ACC112 (cell line): ENCODE measurements around the gene BTBD1.
"Not testable (repeated sequence)": the region's sequence is repeated elsewhere in the genome, so short reads cannot be mapped to it uniquely, and the experiment has no call there.

ENCODE experiments used
- H2AFZ ChIP-seq: fragments of 200-600 bp; sonication (generic); one replicate; pipeline ENCODE4 v1.6.0; 2017; ENCODE audit warnings: antibody characterized with exemption, low read length; ENCODE audit not compliant: unreplicated experiment
- H3K27ac ChIP-seq: fragments of 200-600 bp; sonication (generic); 2 replicates; pipeline ENCODE4 v1.5.1; 2014; ENCODE audit warnings: low read depth, mild to moderate bottlenecking, antibody characterized with exemption, low read length, moderate library complexity
- H3K27me3 ChIP-seq: fragments of 200-600 bp; sonication (generic); 2 replicates; pipeline ENCODE4 v1.6.1; 2014; ENCODE audit warnings: mild to moderate bottlenecking, antibody characterized with exemption, low read length, moderate library complexity, mixed read lengths; ENCODE audit not compliant: insufficient read depth
- H3K36me3 ChIP-seq: fragments of 200-600 bp; sonication (generic); 2 replicates; pipeline ENCODE4 v1.6.1; 2016; ENCODE audit warnings: mild to moderate bottlenecking, antibody characterized with exemption, low read length, moderate library complexity, mixed read lengths; ENCODE audit not compliant: insufficient read depth
- H3K4me1 ChIP-seq: fragments of 200-600 bp; sonication (generic); one replicate; pipeline ENCODE4 v1.6.1; 2016; ENCODE audit warnings: low read length, mixed read lengths; ENCODE audit not compliant: insufficient read depth, unreplicated experiment, control insufficient read depth
- H3K4me3 ChIP-seq: fragments of 200-600 bp; sonication (generic); 2 replicates; pipeline ENCODE4 v1.5.1; 2014; ENCODE audit warnings: mild to moderate bottlenecking, low read depth, low read length
- H3K79me2 ChIP-seq: fragments of 200-600 bp; sonication (generic); one replicate; pipeline ENCODE4 v1.6.0; 2016; ENCODE audit warnings: low read length; ENCODE audit not compliant: control insufficient read depth, unreplicated experiment, insufficient read depth

The BTBD1 gene

DNA sequence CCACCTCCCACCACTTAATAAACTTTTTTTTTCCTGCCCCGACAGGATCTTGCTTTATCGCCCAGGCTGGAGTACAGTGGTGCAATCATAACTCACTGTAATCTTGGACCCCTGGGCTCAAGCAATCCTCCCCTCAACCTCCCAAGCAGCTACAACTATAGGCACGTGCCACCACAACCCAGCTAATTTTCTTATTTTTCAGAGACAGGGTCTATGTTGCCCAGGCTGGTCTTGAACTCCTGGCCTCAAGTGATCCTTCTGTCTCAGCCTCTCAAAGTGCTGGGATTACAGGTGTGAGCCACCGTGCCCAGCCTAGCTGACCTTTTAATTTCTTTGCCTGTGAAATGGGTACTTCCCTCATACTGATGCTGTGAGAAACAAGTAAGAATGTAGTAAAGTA is 51.7 kb downstream of the BTBD1 start:
- Histone ChIP-seq H3K4me1 (peaks cover 16% of the 10 kb centered on the region), H3K79me2 (peaks cover 9% of the 10 kb centered on the region), H3K36me3 (peaks cover 15% of the 10 kb centered on the region), H3K4me3 (no peak overlapping the region), H3K27ac (no peak overlapping the region), H3K27me3 (no peaks in the 10 kb centered on the region), H2AFZ (no peak overlapping the region)

DNA sequence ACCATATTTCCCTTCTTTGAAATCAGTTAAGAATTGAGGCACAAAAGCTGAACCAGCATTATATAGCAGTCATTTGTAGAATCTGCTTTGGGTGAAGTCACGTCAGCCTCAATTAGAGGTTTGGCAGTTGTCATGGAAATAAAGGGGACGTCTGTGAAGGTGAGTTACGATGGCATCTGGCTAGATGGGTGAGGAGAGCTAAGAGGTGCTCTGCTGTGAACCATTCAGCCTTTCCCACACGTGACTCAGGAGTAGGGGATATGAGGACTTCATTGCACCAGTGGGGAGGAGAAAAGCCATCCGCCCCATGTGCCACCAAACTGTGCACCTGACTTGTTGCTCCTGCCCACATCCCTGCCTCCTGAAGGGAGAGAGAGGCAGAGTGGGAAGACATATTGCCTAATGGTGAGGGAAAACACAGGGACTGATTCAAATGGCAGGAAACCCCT is 52.8 kb downstream of the BTBD1 start:
- no peak overlapping the region for H3K4me3 ChIP-seq

DNA sequence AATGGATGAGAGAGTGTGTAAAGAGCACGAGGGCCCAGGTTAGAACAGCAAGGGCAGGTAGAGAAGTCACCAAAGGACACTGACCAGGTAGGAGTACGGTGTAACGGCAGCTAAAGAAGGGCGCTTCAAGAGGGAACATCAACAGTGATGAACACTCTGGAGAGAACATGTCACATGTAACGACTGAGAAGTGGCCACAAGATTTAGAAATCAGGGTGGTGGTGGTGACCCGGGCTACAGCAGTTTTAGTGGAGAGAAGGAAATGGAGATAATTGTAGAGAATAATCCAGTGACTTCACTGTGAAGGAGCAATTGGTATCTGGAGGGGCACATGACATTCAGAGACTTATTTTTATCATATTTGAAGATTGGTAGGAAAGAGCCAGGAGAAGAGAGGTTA is 54.4 kb downstream of the BTBD1 start:
- Histone ChIP-seq H3K4me3 (peak overlapping the region; percentile 84), H3K4me1 (peaks cover 25% of the 10 kb centered on the region), H3K27ac (no peak overlapping the region), H3K27me3 (no peaks in the 10 kb centered on the region), H3K36me3 (peaks cover 18% of the 10 kb centered on the region), H3K79me2 (peaks cover 21% of the 10 kb centered on the region), H2AFZ (no peak overlapping the region)

More for the DNA sequence above, 52.8 kb downstream of the BTBD1 start:
- H3K4me1 ChIP-seq: peaks cover 25% of the 10 kb centered on the region
- no peak overlapping the region for H3K27ac ChIP-seq
- H3K36me3 ChIP-seq: peaks cover 17% of the 10 kb centered on the region
- H3K27me3 ChIP-seq: no peaks in the 10 kb centered on the region
- H3K79me2 ChIP-seq: peaks cover 21% of the 10 kb centered on the region
- no peak overlapping the region for H2AFZ ChIP-seq

DNA sequence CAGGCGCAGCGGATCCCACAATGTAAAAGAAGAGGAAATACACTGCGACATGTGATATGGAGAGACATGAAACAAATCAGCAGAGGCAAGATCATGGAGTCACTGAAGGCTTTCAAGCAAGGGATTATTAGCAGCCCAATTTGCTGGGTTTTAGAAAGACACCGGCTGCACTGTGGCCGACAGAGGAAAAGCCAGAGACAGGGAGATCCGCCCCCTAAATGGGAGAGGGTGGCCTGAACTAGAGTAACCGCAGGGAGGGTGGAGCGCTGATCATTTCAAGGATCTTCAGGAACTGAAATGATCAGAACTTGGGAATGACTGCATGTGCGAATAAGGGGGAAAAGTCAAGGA is 55.0 kb downstream of the BTBD1 start:
- H3K27me3 ChIP-seq: no peaks in the 10 kb centered on the region
- peaks cover 17% of the 10 kb centered on the region for H3K36me3 ChIP-seq
- peak overlapping the region; percentile 17; the same call in 1 of the 2 replicates for H3K27ac ChIP-seq
- peak overlapping the region; percentile 84 for H3K4me3 ChIP-seq
- H3K79me2 ChIP-seq: peaks cover 21% of the 10 kb centered on the region
- peaks cover 22% of the 10 kb centered on the region for H3K4me1 ChIP-seq
- H2AFZ ChIP-seq: peak overlapping the region; percentile 85

DNA sequence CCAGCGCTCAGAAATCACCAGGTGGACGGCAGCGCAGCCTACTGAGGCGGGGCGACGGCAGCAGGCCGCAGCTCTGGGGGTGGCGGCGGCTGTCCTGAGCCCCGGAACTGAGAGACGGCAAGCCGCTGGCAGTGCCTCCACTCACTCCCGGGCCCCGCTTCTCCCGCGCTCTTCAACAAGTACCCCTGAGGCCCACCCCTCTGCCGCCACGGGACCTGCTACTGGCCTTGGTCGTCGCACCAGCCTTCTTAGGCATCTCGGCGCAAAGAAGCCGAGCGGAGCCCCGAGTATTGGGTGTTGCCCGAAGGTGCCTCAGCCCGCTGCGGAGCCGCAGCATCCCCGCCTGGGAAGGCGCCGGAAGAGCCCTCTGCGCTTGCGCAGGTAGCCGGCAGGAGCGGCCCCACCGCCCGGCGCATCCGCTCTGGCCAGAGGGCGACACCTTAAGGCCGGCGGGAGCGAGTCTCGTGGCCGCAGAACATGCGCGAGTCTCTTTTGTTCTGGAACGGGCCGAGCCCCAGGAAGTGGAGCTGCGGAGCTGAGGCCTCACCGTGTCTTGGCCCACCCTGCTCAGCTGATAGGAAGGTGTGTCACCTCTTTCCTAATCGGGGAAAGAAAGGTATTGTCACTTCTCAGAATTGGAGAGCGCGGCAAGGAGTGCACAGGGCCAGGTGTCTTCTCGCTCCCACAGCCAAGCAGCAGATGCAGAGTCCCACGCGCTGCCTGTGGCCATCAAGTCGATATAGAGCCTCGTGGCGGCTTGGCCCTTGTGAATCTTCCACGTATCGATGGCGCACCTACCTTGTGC is 55.6 kb downstream of the BTBD1 start, which contains the start of gene C15orf40:
Gene C15orf40, minus strand, starts transcription at position 369 of the 805 bp plus-strand sequence. Its CDS starts 32 bp downstream, at position 337.
- peak within 1 kb of the TSS; percentile 84 for H3K4me3 ChIP-seq
- peaks cover 21% of the 10 kb centered on the region for H3K79me2 ChIP-seq
- H3K27ac ChIP-seq: peak within 1 kb of the TSS; percentile 48
- peak within 1 kb of the TSS; percentile 85 for H2AFZ ChIP-seq
- H3K36me3 ChIP-seq: peaks cover 19% of the 10 kb centered on the region
- H3K4me1 ChIP-seq: peaks cover 21% of the 10 kb centered on the region
- H3K27me3 ChIP-seq: no peaks in the 10 kb centered on the region

DNA sequence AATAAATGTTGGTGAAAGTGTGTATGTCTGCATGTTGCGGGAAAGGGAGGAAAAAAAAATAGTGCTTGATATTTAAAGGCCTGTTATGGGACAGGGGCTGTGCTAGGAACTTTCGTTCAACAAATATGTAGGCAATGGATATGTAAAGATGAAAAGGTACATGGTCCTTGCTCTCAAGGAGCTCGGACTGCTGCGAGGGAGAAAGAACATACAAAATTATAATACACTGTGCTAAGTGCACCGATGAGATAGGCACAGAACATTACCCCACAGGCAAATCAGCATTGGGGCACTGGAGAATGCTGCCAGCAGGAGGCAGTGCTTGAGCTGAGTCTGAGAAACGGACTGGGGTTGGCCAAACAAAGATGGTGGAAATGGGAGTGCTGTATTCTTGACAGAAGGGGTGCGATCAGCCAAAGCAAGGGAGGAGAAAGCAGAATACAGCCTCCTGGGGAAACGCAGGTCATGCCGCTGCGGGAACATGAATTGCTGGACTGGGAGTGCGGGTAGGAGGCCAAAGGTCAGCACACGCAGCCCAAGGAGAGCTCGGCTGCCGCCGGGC is 56.3 kb downstream of the BTBD1 start:
- H3K27ac ChIP-seq: peak overlapping the region; percentile 48
- peak overlapping the region; percentile 84 for H3K4me3 ChIP-seq
- peaks cover 21% of the 10 kb centered on the region for H3K79me2 ChIP-seq
- peaks cover 19% of the 10 kb centered on the region for H3K36me3 ChIP-seq
- peak overlapping the region; percentile 70 for H2AFZ ChIP-seq
- peaks cover 21% of the 10 kb centered on the region for H3K4me1 ChIP-seq
- H3K27me3 ChIP-seq: no peaks in the 10 kb centered on the region

DNA sequence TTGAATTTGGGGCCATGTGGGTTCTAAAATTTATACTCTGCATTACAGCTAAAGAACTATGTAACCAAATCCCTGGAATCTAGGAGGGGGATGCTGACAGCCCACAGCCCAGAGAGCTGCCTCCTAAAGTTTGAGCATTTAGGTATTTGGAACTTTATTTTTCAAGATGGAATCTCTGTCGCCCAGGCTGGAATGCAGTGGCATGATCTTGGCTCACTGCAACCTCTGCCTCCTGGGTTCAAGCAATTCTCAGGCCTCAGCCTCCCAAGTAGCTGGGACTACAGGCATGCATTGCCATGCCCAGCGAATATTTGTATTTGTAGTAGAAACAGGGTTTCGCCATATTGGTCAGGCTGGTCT is 66.4 kb downstream of the BTBD1 start:
- H3K36me3 ChIP-seq, H3K27me3 ChIP-seq, H3K4me1 ChIP-seq, H2AFZ ChIP-seq, H3K27ac ChIP-seq, H3K79me2 ChIP-seq: not testable (repeated sequence)
- peak overlapping the region; percentile 73; the same call in 1 of the 2 replicates for H3K4me3 ChIP-seq

DNA sequence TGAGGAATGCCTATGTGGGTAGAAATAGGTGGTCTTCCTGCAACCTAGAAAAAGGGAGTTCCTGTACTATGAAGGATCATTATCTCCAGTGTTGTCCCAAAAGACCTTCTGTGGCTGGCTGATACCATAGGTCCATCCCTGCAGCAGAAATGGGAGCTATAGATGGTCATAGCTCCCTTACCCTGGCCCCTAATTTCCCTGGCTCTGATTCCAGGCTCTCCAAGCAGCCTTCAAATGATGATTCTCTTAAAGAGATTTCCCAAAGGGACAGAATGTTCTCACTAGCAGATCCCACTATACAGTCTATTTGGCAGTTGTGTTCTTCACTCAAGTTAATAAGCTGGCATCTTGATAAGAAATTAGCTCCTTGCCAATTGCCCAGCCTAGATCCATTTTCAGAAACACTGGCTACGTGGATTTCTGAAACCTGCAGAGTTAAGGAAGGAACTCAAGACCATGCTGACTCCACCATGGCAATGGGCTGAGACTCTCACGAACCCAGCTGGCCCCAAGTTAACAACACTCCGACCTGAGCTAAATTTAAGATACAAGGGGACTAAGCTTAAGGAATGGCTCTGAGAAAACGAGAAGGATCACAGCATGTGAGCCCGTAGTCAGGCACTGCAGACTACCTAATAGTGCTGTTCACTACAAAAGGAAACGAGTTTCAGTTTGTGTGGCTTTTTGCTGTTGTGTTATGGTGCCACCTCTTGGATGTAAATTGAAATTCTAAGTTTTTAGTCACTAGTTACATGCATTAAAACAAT is 67.0 kb downstream of the BTBD1 start:
- no peak overlapping the region for H3K27ac ChIP-seq
- H2AFZ ChIP-seq: peak overlapping the region; percentile 47
- H3K36me3 ChIP-seq: no peaks in the 10 kb centered on the region
- H3K79me2 ChIP-seq: no peaks in the 10 kb centered on the region
- H3K4me1 ChIP-seq: peaks cover 6% of the 10 kb centered on the region
- H3K27me3 ChIP-seq: no peaks in the 10 kb centered on the region
- H3K4me3 ChIP-seq: peak overlapping the region; percentile 73

DNA sequence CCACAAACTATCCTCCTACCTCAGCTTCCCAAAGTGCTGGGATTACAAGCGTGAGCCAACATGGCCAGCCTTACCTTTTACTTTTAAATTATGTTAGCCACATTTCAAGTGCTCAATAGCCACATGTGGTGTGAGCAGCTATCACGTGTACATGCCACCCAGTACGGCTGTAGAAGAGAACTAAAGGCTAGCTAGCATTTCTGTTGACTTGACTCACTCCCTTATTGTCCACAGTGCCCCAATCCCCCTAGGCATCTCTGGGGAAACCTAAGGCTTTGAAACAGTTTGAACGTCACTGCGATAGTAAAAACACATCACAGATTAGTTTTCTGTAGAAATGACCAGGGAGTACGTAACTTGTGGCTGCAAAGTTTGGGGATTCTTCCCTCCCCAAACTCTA is 67.6 kb downstream of the BTBD1 start:
- Histone ChIP-seq H2AFZ (no peak overlapping the region), H3K36me3 (no peaks in the 10 kb centered on the region), H3K4me1 (peaks cover 6% of the 10 kb centered on the region), H3K4me3 (no peak overlapping the region), H3K79me2 (no peaks in the 10 kb centered on the region), H3K27ac (no peak overlapping the region), H3K27me3 (no peaks in the 10 kb centered on the region)

DNA sequence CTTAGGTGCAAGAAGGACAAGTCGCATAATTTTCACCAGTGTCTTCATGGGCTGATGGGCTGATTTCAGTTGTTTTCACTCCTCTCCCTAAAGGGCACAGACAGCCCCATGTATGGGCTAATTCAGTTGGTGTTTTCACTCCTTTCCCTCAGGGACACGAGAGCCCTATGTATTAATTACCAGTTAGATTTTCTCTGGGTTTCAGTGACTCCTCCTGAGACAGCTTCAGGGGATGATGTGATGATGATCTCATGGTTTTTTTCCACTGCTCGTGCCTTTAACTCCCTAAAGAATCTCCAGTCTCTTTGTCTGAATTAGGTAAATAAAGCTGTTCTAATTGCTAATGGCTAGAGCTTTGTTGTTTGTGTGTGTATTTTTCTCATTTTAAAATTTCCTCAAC is 71.1 kb downstream of the BTBD1 start:
- H3K27me3 ChIP-seq: no peaks in the 10 kb centered on the region
- no peak overlapping the region for H3K4me3 ChIP-seq
- no peaks in the 10 kb centered on the region; the same call in 1 of the 2 replicates for H3K36me3 ChIP-seq
- no peaks in the 10 kb centered on the region for H3K79me2 ChIP-seq
- H3K27ac ChIP-seq: no peak overlapping the region
- no peak overlapping the region for H2AFZ ChIP-seq
- peaks cover 6% of the 10 kb centered on the region for H3K4me1 ChIP-seq
